ENCODE data around the gene MYO1B.

The MYO1B gene

DNA sequence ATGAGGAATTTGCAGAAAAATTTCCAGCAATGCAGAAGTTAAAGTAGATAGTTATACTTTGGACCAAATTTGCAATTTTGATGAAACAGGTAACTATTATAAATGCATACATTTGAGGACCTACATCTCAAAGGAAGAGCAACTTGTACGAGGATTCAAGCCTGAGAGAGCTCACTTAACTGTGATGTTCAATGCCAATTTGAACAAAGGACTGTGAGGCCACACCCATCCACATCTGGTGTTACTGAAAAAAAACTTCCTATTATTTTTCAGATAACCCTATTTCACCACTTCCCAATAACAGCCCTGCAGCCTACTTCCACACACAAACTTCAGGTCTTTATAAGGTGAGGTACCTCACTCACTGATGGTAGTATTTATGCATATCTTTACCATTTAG, 229.3 kb downstream of the MYO1B start:
- DNase-seq: no peak

Data from OCI-M1 (cell line).